Measurements from ENCODE around the gene SLC44A1.

DNA sequence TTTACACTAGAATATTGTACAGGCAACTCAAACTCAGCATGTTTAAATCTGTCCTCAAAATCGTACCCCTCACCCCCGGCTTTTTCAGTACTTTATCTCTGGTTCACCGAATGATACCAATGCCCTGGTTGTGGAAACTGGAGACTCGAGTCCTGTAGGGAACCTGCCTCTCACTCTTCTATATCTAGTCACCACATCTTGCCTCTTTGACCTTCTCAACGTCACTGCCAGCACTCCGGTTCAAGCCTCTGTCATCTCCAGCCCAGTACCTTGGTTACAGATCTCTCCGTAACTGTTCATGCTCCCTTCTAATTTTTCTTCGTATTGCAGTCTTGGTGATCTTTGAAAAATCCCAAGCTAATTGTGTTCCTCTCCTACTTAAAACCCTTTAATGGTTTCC, 6.7 kb downstream of the SLC44A1 start:
- TF ChIP-seq HDGF (IDR thresholded peaks at IDR 0.05) (no peak), SPI1 (IDR thresholded peaks at IDR 0.05; ENCODE audit: borderline replicate concordance, insufficient read depth, low read depth, low read length) (no peak), STAT1 (conservative IDR thresholded peaks at IDR 0.05) (no peak), NFXL1 (IDR thresholded peaks at IDR 0.05; ENCODE audit: borderline replicate concordance) (no peak), BRCA1 (IDR thresholded peaks at IDR 0.05; ENCODE audit: low read depth, low read length) (no peak), EZH2 (IDR thresholded peaks at IDR 0.05; ENCODE audit: borderline replicate concordance, control insufficient read depth, low read depth, low read length) (no peak), POU2F2 (IDR thresholded peaks at IDR 0.05; ENCODE audit: borderline replicate concordance, low read depth, low read length) (no peak)
- TF ChIP-seq, protein P1, sequence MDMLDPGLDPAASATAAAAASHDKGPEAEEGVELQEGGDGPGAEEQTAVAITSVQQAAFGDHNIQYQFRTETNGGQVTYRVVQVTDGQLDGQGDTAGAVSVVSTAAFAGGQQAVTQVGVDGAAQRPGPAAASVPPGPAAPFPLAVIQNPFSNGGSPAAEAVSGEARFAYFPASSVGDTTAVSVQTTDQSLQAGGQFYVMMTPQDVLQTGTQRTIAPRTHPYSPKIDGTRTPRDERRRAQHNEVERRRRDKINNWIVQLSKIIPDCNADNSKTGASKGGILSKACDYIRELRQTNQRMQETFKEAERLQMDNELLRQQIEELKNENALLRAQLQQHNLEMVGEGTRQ (IDR thresholded peaks at IDR 0.05; ENCODE audit: borderline replicate concordance, low read depth, low read length): no peak
- TF ChIP-seq, protein P2, sequence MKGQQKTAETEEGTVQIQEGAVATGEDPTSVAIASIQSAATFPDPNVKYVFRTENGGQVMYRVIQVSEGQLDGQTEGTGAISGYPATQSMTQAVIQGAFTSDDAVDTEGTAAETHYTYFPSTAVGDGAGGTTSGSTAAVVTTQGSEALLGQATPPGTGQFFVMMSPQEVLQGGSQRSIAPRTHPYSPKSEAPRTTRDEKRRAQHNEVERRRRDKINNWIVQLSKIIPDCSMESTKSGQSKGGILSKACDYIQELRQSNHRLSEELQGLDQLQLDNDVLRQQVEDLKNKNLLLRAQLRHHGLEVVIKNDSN (IDR thresholded peaks at IDR 0.05; ENCODE audit: borderline replicate concordance, extremely low read length, insufficient read depth, low read depth, low read length): no peak

Measured in GM12878 (cell line).